A673 (cell line): Measurements from ENCODE around the gene HOXC12. TPM values are rescaled to one million over a fixed set of nuclear protein-coding genes. Genes with fewer than 3 reads are reported as not detected.

Experiments
- BruUV-seq: library from RNA; stranded (reverse); fragments of 400-500 nt; replicated peaks from 2 replicates; lab custom pipeline; 2021; lab: Mats Ljungman, UMichigan
- CTCF ChIA-PET: fragments of 300-600 bp; sonication (Branson Sonifier 250); formaldehyde crosslinking; loops from one replicate; lab custom pipeline; 2022; ENCODE audit warnings: antibody characterized with exemption; lab: Charles Lee
- POLR2A ChIA-PET: fragments of 300-600 bp; sonication (Branson Sonifier 250); formaldehyde crosslinking; loops from one replicate; lab custom pipeline; 2022; ENCODE audit warnings: antibody characterized with exemption; ENCODE audit not compliant: low non-redundant PET; lab: Charles Lee
- DNase-seq: peaks from one replicate; pipeline ENCODE4 v3.0.0-alpha.2; 2015; ENCODE audit warnings: low spot score
- H3K27ac ChIP-seq: fragments of 200-600 bp; sonication (generic); 2 replicates; pipeline ENCODE4 v1.5.1; 2016; ENCODE audit warnings: mixed run types, low read depth, mild to moderate bottlenecking, mixed read lengths, antibody characterized with exemption, low read length; ENCODE audit not compliant: poor library complexity, severe bottlenecking
- H3K27me3 ChIP-seq: fragments of 200-600 bp; sonication (generic); replicated peaks from 2 replicates; pipeline ENCODE4 v1.6.1; 2017; ENCODE audit warnings: mixed run types, low read depth, mild to moderate bottlenecking, mixed read lengths, antibody characterized with exemption, low read length; ENCODE audit not compliant: insufficient read depth, poor library complexity
- H3K36me3 ChIP-seq: fragments of 200-600 bp; sonication (generic); 2 replicates; pipeline ENCODE4 v1.6.1; 2016; ENCODE audit warnings: mixed run types, mild to moderate bottlenecking, mixed read lengths, antibody characterized with exemption, low read length; ENCODE audit not compliant: insufficient read depth, poor library complexity, severe bottlenecking
- H3K4me1 ChIP-seq: fragments of 200-600 bp; sonication (generic); 2 replicates; pipeline ENCODE4 v1.6.1; 2017; ENCODE audit warnings: mixed run types, mild to moderate bottlenecking, mixed read lengths, antibody characterized with exemption, low read length; ENCODE audit not compliant: insufficient read depth, poor library complexity, severe bottlenecking
- H3K4me3 ChIP-seq: fragments of 200-600 bp; sonication (generic); 2 replicates; pipeline ENCODE4 v1.5.1; 2016; ENCODE audit warnings: low read depth, mixed run types, mild to moderate bottlenecking, mixed read lengths, low read length; ENCODE audit not compliant: poor library complexity, severe bottlenecking
- H3K9me3 ChIP-seq: fragments of 200-600 bp; sonication (generic); 2 replicates; pipeline ENCODE4 v1.6.1; 2016; ENCODE audit warnings: mixed run types, low read depth, mild to moderate bottlenecking, mixed read lengths, antibody characterized with exemption, low read length; ENCODE audit not compliant: poor library complexity, severe bottlenecking
- EZH2 ChIP-seq: fragments of 200-600 bp; sonication (generic); IDR thresholded peaks from 2 replicates; pipeline ENCODE4 v1.6.1; 2017; ENCODE audit warnings: borderline replicate concordance, low read depth, mild to moderate bottlenecking, mixed read lengths, antibody characterized with exemption, low read length; ENCODE audit not compliant: poor library complexity, severe bottlenecking
- intact Hi-C: fragments of 100-400 bp; cut with micrococcal nuclease; formaldehyde crosslinking; loops from one replicate; pipeline ENCODE4 v1.10.0; 2022; ENCODE audit not compliant: unreplicated experiment
- total RNA-seq: library from RNA; stranded (reverse); gene quantifications from 2 replicates; pipeline ENCODE4 v1.2.3, GENCODE V29; 2021
- TF ChIP-seq, protein P1 (sequence below): fragments of 300-800, 200-600 bp; sonication (generic); conservative IDR thresholded peaks from 2 replicates; pipeline ENCODE4 v1.5.1; 2017; ENCODE audit warnings: low read depth, mild to moderate bottlenecking, antibody characterized with exemption, low read length, moderate library complexity, mixed read lengths

The HOXC12 gene
- total RNA-seq, 1 experiment from 2014 or later: 4.6 TPM

GRCh38 chr12:53951577-53952334 is 2.9 kb upstream of the HOXC12 start:
- no TSS peak for BruUV-seq
- TF ChIP-seq, protein P1, sequence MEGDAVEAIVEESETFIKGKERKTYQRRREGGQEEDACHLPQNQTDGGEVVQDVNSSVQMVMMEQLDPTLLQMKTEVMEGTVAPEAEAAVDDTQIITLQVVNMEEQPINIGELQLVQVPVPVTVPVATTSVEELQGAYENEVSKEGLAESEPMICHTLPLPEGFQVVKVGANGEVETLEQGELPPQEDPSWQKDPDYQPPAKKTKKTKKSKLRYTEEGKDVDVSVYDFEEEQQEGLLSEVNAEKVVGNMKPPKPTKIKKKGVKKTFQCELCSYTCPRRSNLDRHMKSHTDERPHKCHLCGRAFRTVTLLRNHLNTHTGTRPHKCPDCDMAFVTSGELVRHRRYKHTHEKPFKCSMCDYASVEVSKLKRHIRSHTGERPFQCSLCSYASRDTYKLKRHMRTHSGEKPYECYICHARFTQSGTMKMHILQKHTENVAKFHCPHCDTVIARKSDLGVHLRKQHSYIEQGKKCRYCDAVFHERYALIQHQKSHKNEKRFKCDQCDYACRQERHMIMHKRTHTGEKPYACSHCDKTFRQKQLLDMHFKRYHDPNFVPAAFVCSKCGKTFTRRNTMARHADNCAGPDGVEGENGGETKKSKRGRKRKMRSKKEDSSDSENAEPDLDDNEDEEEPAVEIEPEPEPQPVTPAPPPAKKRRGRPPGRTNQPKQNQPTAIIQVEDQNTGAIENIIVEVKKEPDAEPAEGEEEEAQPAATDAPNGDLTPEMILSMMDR: no peak
- Histone ChIP-seq H3K4me1 (peaks cover 3% of the 10 kb centered on the region), H3K27ac (no peak overlapping the region), H3K9me3 (no peaks in the 10 kb centered on the region), H3K27me3 (peaks cover 6% of the 10 kb centered on the region), H3K36me3 (no peaks in the 10 kb centered on the region), H3K4me3 (no peak overlapping the region)
- POLR2A ChIA-PET: interaction anchor here (0.6 kb wide), 1 partner anchor 366 kb away, joined by 5 read pairs; no protein-coding TSS in a partner anchor
- DNase-seq: no peak
- intact Hi-C loops: no loop called here
- CTCF ChIA-PET: no interaction called here

DNA sequence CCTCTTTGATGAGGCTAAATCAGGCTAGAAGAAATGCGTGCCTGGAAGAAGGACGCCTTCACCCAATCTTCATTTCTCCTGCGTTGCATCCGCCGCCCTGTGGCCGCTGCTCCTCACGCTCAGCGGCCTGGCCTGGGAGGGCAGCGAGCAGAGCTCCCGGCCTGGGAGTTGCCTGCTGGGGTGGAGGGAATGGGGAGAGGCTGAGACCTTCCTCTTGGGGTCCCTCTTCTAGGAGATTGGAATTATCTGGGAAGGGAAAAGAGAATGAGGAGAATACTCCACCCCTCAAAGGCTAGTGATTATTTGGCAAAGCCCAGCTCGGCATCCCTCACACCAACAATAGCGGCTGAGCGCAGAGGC is 2.4 kb upstream of the HOXC12 start:
- no TSS peak for BruUV-seq
- intact Hi-C loops: no loop called here
- ChIA-PET POLR2A (no interaction called here), CTCF (no interaction called here)
- peaks cover 3% of the 10 kb centered on the region for H3K4me1 ChIP-seq
- no peaks in the 10 kb centered on the region for H3K9me3 ChIP-seq
- H3K27ac ChIP-seq: no peak overlapping the region
- no peak for DNase-seq
- no peak overlapping the region for H3K4me3 ChIP-seq
- no peak for TF ChIP-seq EZH2
- TF ChIP-seq, protein P1: no peak
- H3K27me3 ChIP-seq: peaks cover 6% of the 10 kb centered on the region
- no peaks in the 10 kb centered on the region for H3K36me3 ChIP-seq

- ChIA-PET CTCF (no interaction called here), POLR2A (no interaction called here)
- Histone ChIP-seq H3K9me3 (no peaks in the 10 kb centered on the region), H3K4me3 (no peak overlapping the region), H3K36me3 (no peaks in the 10 kb centered on the region), H3K4me1 (peaks cover 3% of the 10 kb centered on the region), H3K27me3 (peaks cover 6% of the 10 kb centered on the region), H3K27ac (no peak overlapping the region)
- intact Hi-C loops: no loop called here
- TF ChIP-seq, protein P1: no peak
- TF ChIP-seq EZH2: no peak
- DNase-seq: no peak
- no TSS peak for BruUV-seq
These were observed 1.6 kb upstream of the HOXC12 start for GRCh38 chr12:53952871-53953734.
